SH-SY5Y (cell line): ENCODE results near the gene DCDC1.

Experiments used
- GATA2 ChIP-seq: IDR thresholded peaks from 2 replicates; pipeline ENCODE4 v1.6.1; 2011; ENCODE audit warnings: mild to moderate bottlenecking, low read depth, low read length
- GATA3 ChIP-seq: IDR thresholded peaks from 2 replicates; pipeline ENCODE4 v1.6.1; 2011; ENCODE audit warnings: low read depth, mild to moderate bottlenecking, low read length, moderate library complexity

DNA sequence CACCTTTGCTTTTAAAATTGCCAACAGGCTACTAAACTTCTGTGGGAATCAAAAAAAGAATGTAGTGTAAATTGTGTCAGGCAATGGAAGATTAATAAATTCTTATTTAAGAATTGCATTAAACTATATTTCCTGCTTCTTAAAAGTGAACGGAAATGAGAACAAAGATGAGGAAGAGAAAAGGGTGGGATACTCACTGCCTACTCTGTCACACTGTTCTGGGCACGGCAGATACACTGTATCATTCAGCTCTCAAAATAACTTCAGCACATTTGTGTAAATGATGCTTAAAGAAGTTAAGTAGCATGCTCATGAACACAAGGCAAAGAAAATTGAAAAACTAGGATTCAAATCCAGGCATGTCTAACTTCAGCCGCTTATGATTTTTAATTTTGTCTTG, 218.7 kb downstream of the DCDC1 start:
- no peak for TF ChIP-seq GATA3
- TF ChIP-seq GATA2, result no peak
